ENCODE measurements around the gene KIDINS220. TPM values are rescaled to one million over a fixed set of nuclear protein-coding genes. Genes with fewer than 3 reads are reported as not detected.

Gene KIDINS220
- total RNA-seq, 1 donor from 2014 or later = 47.8 TPM

GRCh38 chr2:8860239-8860638 lies 22.8 kb upstream of the KIDINS220 start:
- Histone ChIP-seq H3K27me3 (ENCODE audit: insufficient read depth, low read length) (no peaks in the 10 kb centered on the region), H3K27ac (ENCODE audit: low read depth, low read length) (no peak overlapping the region), H2AFZ (ENCODE audit: low read depth, low read length) (no peak overlapping the region), H4K20me1 (ENCODE audit: insufficient read depth, low read length) (no peaks in the 10 kb centered on the region), H3K9ac (ENCODE audit: low read length) (no peak overlapping the region), H3K4me1 (ENCODE audit: insufficient read depth, low read length) (no peaks in the 10 kb centered on the region), H3K4me3 (ENCODE audit: insufficient read depth, low read depth, low read length) (no peak overlapping the region), H3K4me2 (ENCODE audit: low read length) (no peak overlapping the region), H3K36me3 (ENCODE audit: insufficient read depth, low read length) (peaks cover 8% of the 10 kb centered on the region), H3K9me3 (ENCODE audit: insufficient read depth, low read depth, low read length) (no peaks in the 10 kb centered on the region), H3K79me2 (ENCODE audit: insufficient read depth, low read length) (no peaks in the 10 kb centered on the region)
- FAIRE-seq = no peak
- Mint-ChIP-seq H3K36me3 (ENCODE audit: low read depth, unreplicated experiment) (peaks cover 13% of the 10 kb centered on the region), H3K9me3 (ENCODE audit: unreplicated experiment) (no peaks in the 10 kb centered on the region), H3K4me1 (ENCODE audit: low read depth, unreplicated experiment) (peaks cover 4% of the 10 kb centered on the region), H3K4me3 (ENCODE audit: unreplicated experiment) (no peak overlapping the region), H3K27ac (ENCODE audit: unreplicated experiment) (no peak overlapping the region), H3K27me3 (ENCODE audit: low read depth, unreplicated experiment) (no peaks in the 10 kb centered on the region)
- TF ChIP-seq CTCF (IDR thresholded peaks at IDR 0.05; ENCODE audit: insufficient read depth, low read depth, low read length) (no peak), EZH2 (IDR thresholded peaks at IDR 0.05; ENCODE audit: insufficient read depth, low read length) (no peak)
- peak; percentile 35 for DNase-seq (ENCODE audit: low read depth)

- no peak for FAIRE-seq
These were observed 21.5 kb upstream of the KIDINS220 start for GRCh38 chr2:8858910-8859309.

More at GRCh38 chr2:8858910-8859309, 21.5 kb upstream of the KIDINS220 start:
- no peaks in the 10 kb centered on the region for H3K79me2 ChIP-seq (ENCODE audit: insufficient read depth, low read length)
- Mint-ChIP-seq H3K36me3 (ENCODE audit: low read depth, unreplicated experiment) (peaks cover 10% of the 10 kb centered on the region), H3K27me3 (ENCODE audit: low read depth, unreplicated experiment) (no peaks in the 10 kb centered on the region), H3K9me3 (ENCODE audit: unreplicated experiment) (no peaks in the 10 kb centered on the region), H3K27ac (ENCODE audit: unreplicated experiment) (no peak overlapping the region), H3K4me1 (ENCODE audit: low read depth, unreplicated experiment) (peaks cover 4% of the 10 kb centered on the region), H3K4me3 (ENCODE audit: unreplicated experiment) (no peak overlapping the region)
- H2AFZ ChIP-seq (ENCODE audit: low read depth, low read length) = no peak overlapping the region
- H3K27ac ChIP-seq (ENCODE audit: low read depth, low read length) = no peak overlapping the region
- H3K4me3 ChIP-seq (ENCODE audit: insufficient read depth, low read depth, low read length) = no peak overlapping the region
- no peak overlapping the region for H3K4me2 ChIP-seq (ENCODE audit: low read length)
- no peaks in the 10 kb centered on the region for H3K4me1 ChIP-seq (ENCODE audit: insufficient read depth, low read length)
- H3K27me3 ChIP-seq (ENCODE audit: insufficient read depth, low read length) = no peaks in the 10 kb centered on the region
- no peak for TF ChIP-seq EZH2 (IDR thresholded peaks at IDR 0.05; ENCODE audit: insufficient read depth, low read length)
- no peak for TF ChIP-seq CTCF (IDR thresholded peaks at IDR 0.05; ENCODE audit: insufficient read depth, low read depth, low read length)
- DNase-seq (ENCODE audit: low read depth) = no peak
- no peaks in the 10 kb centered on the region for H4K20me1 ChIP-seq (ENCODE audit: insufficient read depth, low read length)
- peaks cover 7% of the 10 kb centered on the region for H3K36me3 ChIP-seq (ENCODE audit: insufficient read depth, low read length)
- H3K9me3 ChIP-seq (ENCODE audit: insufficient read depth, low read depth, low read length) = no peaks in the 10 kb centered on the region
- H3K9ac ChIP-seq (ENCODE audit: low read length) = no peak overlapping the region
